ENCODE measurements around the gene TENT4B. TPM values are rescaled to one million over a fixed set of nuclear protein-coding genes. Genes with fewer than 3 reads are reported as not detected.
"Not testable (repeated sequence)": the region's sequence is repeated elsewhere in the genome, so short reads cannot be mapped to it uniquely, and the experiment has no call there.

The TENT4B gene
- total RNA-seq, 6 donors from 2014 or later = 7.2 to 19.2 (median 10.6) TPM

- DNase-seq = no peak
- H3K4me1 ChIP-seq = no peaks in the 10 kb centered on the region
Measured at GRCh38 chr16:50121278-50121677, 31.8 kb upstream of the TENT4B start.

GRCh38 chr16:50121721-50122445, 31.2 kb upstream of the TENT4B start:
- TF ChIP-seq POLR2AphosphoS5 (IDR thresholded peaks at IDR 0.05) (no peak), POLR2A (IDR thresholded peaks at IDR 0.05) (no peak), EP300 (IDR thresholded peaks at IDR 0.05) (no peak), CTCF (IDR thresholded peaks at IDR 0.05) (no peak)
- DNase-seq = no peak

More at GRCh38 chr16:50121278-50121677, 31.8 kb upstream of the TENT4B start:
- no peaks in the 10 kb centered on the region for H3K36me3 ChIP-seq
- H3K27ac ChIP-seq = no peak overlapping the region
- H3K27me3 ChIP-seq = no peaks in the 10 kb centered on the region
- WGBS, 2 donors = 75 to 87% methylated on average over 4 of the region's 4 CpGs
- ATAC-seq (ENCODE audit: low FRiP score in 2 of 2) = no peak
- TF ChIP-seq EP300 (IDR thresholded peaks at IDR 0.05) = no peak
- no peak for TF ChIP-seq POLR2AphosphoS5 (IDR thresholded peaks at IDR 0.05)
- TF ChIP-seq POLR2A (IDR thresholded peaks at IDR 0.05) = no peak
- TF ChIP-seq CTCF (IDR thresholded peaks at IDR 0.05) = no peak
- peaks cover 0 to 3% (median 0%) of the 10 kb centered on the region in 4 donors for H3K9me3 ChIP-seq
- no peak overlapping the region for H3K4me3 ChIP-seq

GRCh38 chr16:50123417-50123816, 29.7 kb upstream of the TENT4B start:
- DNase-seq = no peak
- ATAC-seq (ENCODE audit: low FRiP score in 2 of 2) = no peak
- Histone ChIP-seq H3K36me3 (no peaks in the 10 kb centered on the region), H3K9me3 (peaks cover 0 to 3% (median 0%) of the 10 kb centered on the region in 4 donors), H3K27me3 (no peaks in the 10 kb centered on the region), H3K27ac (no peak overlapping the region), H3K4me3 (no peak overlapping the region), H3K4me1 (no peaks in the 10 kb centered on the region)
- 79 to 91% methylated on average over 1 of the region's 1 CpG for WGBS, 2 donors
- TF ChIP-seq POLR2A (IDR thresholded peaks at IDR 0.05) = no peak
- TF ChIP-seq CTCF (IDR thresholded peaks at IDR 0.05) = no peak
- TF ChIP-seq POLR2AphosphoS5 (IDR thresholded peaks at IDR 0.05) = no peak
- no peak for TF ChIP-seq EP300 (IDR thresholded peaks at IDR 0.05)

More at GRCh38 chr16:50121721-50122445, 31.2 kb upstream of the TENT4B start:
- Histone ChIP-seq H3K27me3 (no peaks in the 10 kb centered on the region), H3K4me1 (no peaks in the 10 kb centered on the region), H3K9me3 (peaks cover 0 to 3% (median 0%) of the 10 kb centered on the region in 4 donors), H3K4me3 (no peak overlapping the region), H3K27ac (no peak overlapping the region), H3K36me3 (no peaks in the 10 kb centered on the region)
- no peak for ATAC-seq (ENCODE audit: low FRiP score in 2 of 2)
- WGBS, 2 donors = 73 to 74% methylated on average over 14 of the region's 14 CpGs

DNA sequence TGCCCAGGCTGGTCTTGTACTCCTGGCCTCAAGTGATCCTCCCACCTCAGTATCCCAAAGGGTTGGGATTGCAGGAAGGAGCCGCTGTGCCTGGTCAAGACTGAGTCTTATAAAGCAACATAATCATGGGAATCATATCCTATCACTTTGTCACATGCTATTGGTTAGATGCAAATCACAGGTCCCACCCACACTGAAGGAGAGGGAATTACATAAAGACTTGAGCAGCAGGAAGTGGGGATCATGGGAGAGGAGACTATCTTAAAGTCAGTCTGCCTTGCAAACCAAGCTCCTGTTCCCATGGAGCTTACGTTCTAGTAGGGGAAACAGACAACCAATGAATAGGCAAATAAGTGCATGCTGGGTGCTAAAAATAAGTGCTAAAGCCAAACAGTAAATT, 28.3 kb upstream of the TENT4B start:
- TF ChIP-seq POLR2AphosphoS5 (IDR thresholded peaks at IDR 0.05) = no peak
- TF ChIP-seq POLR2A (IDR thresholded peaks at IDR 0.05) = no peak
- TF ChIP-seq CTCF (IDR thresholded peaks at IDR 0.05) = no peak
- no peak for TF ChIP-seq EP300 (IDR thresholded peaks at IDR 0.05)
- H3K4me1 ChIP-seq = no peaks in the 10 kb centered on the region
- H3K9me3 ChIP-seq = peaks cover 0 to 3% (median 0%) of the 10 kb centered on the region in 4 donors
- H3K27me3 ChIP-seq = no peaks in the 10 kb centered on the region
- no peaks in the 10 kb centered on the region for H3K36me3 ChIP-seq
- no peak for DNase-seq
- no peak overlapping the region for H3K27ac ChIP-seq
- no peak for ATAC-seq (ENCODE audit: low FRiP score in 2 of 2)
- no peak overlapping the region for H3K4me3 ChIP-seq
- WGBS, 2 donors = 88 to 89% methylated on average over 2 of the region's 2 CpGs

DNA sequence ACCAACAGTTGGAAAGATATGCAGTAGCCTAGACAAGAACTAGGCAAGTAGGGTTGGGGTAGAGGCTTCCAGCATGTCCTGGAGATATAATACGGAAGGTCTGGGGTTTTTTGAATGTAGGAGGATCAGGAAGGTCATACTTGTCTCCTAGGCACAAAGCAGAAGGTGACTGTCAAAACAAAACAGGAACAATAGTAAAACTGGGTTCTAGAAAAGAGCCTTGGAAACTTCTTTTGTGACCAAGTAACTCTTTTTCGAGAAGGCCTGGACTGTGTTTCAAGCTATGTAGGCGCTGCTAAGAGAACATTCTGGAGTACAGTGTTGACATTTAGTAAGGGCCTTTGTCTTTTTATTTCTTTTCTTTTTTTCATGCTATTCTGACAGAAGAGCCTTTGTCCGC, 26.9 kb upstream of the TENT4B start:
- no peaks in the 10 kb centered on the region for H3K36me3 ChIP-seq
- ATAC-seq (ENCODE audit: low FRiP score in 2 of 2) (no peak), DNase-seq (no peak)
- H3K27ac ChIP-seq = no peak overlapping the region
- H3K4me3 ChIP-seq = no peak overlapping the region
- 84 to 90% methylated on average over 4 of the region's 4 CpGs for WGBS, 2 donors
- H3K27me3 ChIP-seq = no peaks in the 10 kb centered on the region
- H3K9me3 ChIP-seq = peaks cover 0 to 3% (median 0%) of the 10 kb centered on the region in 4 donors
- H3K4me1 ChIP-seq = no peaks in the 10 kb centered on the region
- TF ChIP-seq POLR2A (IDR thresholded peaks at IDR 0.05) (no peak), CTCF (IDR thresholded peaks at IDR 0.05) (no peak), POLR2AphosphoS5 (IDR thresholded peaks at IDR 0.05) (no peak), EP300 (IDR thresholded peaks at IDR 0.05) (no peak)

DNA sequence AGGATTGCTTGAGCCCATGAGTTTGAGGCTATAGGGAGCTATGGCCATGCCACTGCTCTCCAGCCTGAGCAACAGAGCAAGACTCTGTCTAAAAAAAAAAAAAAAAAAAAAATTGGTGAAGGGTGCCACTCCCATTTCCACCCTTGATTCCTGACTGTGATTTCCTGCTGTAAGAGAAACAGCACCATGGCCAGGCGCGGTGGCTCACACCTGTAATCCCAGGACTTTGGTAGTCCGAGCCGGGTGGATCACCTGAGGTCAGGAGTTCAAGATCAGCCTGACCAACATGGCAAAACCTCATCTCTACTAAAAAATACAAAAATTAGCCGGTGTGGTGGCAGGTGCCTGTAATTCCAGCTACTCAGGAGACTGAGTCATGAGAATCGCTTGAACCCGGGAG, 20.5 kb upstream of the TENT4B start:
- not testable (repeated sequence) for H3K9me3 ChIP-seq; H3K27ac ChIP-seq; H3K36me3 ChIP-seq; H3K4me1 ChIP-seq; ATAC-seq (ENCODE audit: low FRiP score in 2 of 2); DNase-seq; H3K4me3 ChIP-seq; H3K27me3 ChIP-seq
- WGBS, 2 donors = 83 to 87% methylated on average over 7 of the region's 7 CpGs

All from upper lobe of left lung (tissue), 6 donors.